Gastrocnemius medialis (tissue), 4 donors: ENCODE data around the gene GRM8. TPM values are rescaled to one million over a fixed set of nuclear protein-coding genes. Genes with fewer than 3 reads are reported as not detected.

Experiments
- ATAC-seq, 2 donors: fragments of 150-250 bp; one replicate each; pipeline ENCODE4 v1.9.1; 2016
- DNase-seq, 2 donors: peaks; one replicate each; pipeline ENCODE4 v3.0.0-alpha.2; 2019
- H3K27ac ChIP-seq, 4 donors: fragments of 200-600 bp; sonication (generic); 1 replicate in 1 of 4; 2 replicates in 3 of 4; pipeline ENCODE4 v1.5.1; 2016 to 2018; ENCODE audit warnings: mild to moderate bottlenecking in 2 of 4, moderate library complexity in 1 of 4
- H3K27me3 ChIP-seq, 3 donors: fragments of 200-600 bp; sonication (generic) in 2 of 3; 1 replicate in 1 of 3; 2 replicates in 2 of 3; pipeline versions ENCODE4 v1.5.1 to v1.6.0; 2016 to 2019; ENCODE audit warnings: mild to moderate bottlenecking in 1 of 3, moderate library complexity in 1 of 3
- H3K36me3 ChIP-seq, 2 donors: fragments of 200-600 bp; sonication (generic) in 1 of 2; one replicate each; pipeline ENCODE4 v1.5.1; 2017 to 2018
- H3K4me1 ChIP-seq, 2 donors: fragments of 200-600 bp; sonication (generic) in 1 of 2; one replicate each; pipeline ENCODE4 v1.5.1; 2016 to 2017; ENCODE audit warnings: mild to moderate bottlenecking in 2 of 2
- H3K4me3 ChIP-seq, 4 donors: fragments of 200-600 bp; sonication (generic) in 3 of 4; 1 replicate in 1 of 4; 2 replicates in 3 of 4; pipeline ENCODE4 v1.5.1; 2016 to 2019; ENCODE audit warnings: mild to moderate bottlenecking in 2 of 4
- H3K9me3 ChIP-seq, 3 donors: fragments of 200-600 bp; sonication (generic) in 2 of 3; 1 replicate in 1 of 3; 2 replicates in 2 of 3; pipeline ENCODE4 v1.5.1; 2016 to 2019
- POLR2A ChIP-seq, 2 donors: fragments of 450-650 bp; IDR thresholded peaks; one replicate each; pipeline ENCODE4 v1.6.1; 2017; ENCODE audit warnings: antibody characterized with exemption in 2 of 2, mild to moderate bottlenecking in 2 of 2, moderate library complexity in 2 of 2
- in situ Hi-C, 4 donors: fragments of 200-750 bp; cut with MboI; loops; one replicate each; pipeline versions ENCODE4 v1.15.0 to v1.8.0; 2017; ENCODE audit warnings: low sequenced_read_pairs in 4 of 4
- intact Hi-C: fragments of 100-400 bp; cut with DNase I; formaldehyde crosslinking; loops from one replicate; pipeline ENCODE4 v1.15.1; 2023; ENCODE audit warnings: low total_unique reads
- total RNA-seq, 4 donors: library from RNA; depleted of rRNA; stranded (reverse); fragments of >200 nt; gene quantifications; one replicate each; pipeline versions ENCODE4 v1.1.0 to v1.2.3, GENCODE V29; 2016
- TF ChIP-seq, protein P1 (sequence below), 5 experiments: fragments of 450-650 bp in 3 of 5; fragments of 200-600 bp in 2 of 5; sonication (generic) in 2 of 5; IDR thresholded peaks in 4 of 5; conservative IDR thresholded peaks in 1 of 5; 1 replicate in 4 of 5; 2 replicates in 1 of 5; pipeline ENCODE4 v1.5.1; 2016 to 2019; ENCODE audit warnings: antibody characterized with exemption in 5 of 5, mild to moderate bottlenecking in 3 of 5, moderate library complexity in 3 of 5

The GRM8 gene
- total RNA-seq, 4 donors from 2014 or later, result not detected

DNA sequence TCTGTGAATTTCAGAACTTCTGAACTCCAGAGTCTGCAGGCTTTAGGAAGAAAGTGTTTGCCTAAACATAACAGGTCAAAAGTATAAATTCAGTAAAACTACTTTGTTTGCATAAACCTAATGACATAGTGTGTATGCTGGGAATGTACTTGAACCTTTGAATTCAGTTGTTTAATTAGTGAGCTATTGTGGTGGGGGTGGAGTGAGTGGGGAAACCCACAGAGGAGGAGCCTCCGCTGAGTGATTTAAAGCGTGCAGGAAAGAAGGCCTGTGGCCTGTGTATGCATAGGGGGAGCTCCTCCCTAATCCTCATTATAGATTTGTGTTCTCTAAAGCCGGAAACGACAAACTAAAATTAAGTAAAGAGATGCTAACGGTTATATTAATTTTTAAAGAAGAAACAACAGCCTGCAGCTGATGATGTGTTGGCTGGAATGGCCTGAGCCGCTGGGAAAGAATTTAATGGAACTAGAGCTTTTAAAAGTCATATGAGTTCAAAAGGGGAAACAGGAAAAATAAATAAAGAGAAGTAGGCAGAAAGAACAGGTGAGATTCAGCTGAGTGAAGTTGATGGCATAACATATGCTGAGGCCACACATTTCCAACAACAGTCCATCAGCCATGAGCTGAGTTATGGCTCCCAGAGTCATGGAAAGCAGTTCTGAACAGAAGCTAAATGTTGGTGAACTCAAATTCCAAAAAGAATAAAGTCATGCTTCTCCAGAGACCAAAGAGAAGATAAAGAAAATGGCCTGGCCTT, 595.0 kb downstream of the GRM8 start:
- Histone ChIP-seq H3K4me3 (no peak overlapping the region), H3K36me3 (no peaks in the 10 kb centered on the region), H3K9me3 (no peaks in the 10 kb centered on the region), H3K27me3 (no peaks in the 10 kb centered on the region), H3K4me1 (no peaks in the 10 kb centered on the region), H3K27ac (no peak overlapping the region)
- intact Hi-C loops, result no loop called here
- TF ChIP-seq, protein P1, sequence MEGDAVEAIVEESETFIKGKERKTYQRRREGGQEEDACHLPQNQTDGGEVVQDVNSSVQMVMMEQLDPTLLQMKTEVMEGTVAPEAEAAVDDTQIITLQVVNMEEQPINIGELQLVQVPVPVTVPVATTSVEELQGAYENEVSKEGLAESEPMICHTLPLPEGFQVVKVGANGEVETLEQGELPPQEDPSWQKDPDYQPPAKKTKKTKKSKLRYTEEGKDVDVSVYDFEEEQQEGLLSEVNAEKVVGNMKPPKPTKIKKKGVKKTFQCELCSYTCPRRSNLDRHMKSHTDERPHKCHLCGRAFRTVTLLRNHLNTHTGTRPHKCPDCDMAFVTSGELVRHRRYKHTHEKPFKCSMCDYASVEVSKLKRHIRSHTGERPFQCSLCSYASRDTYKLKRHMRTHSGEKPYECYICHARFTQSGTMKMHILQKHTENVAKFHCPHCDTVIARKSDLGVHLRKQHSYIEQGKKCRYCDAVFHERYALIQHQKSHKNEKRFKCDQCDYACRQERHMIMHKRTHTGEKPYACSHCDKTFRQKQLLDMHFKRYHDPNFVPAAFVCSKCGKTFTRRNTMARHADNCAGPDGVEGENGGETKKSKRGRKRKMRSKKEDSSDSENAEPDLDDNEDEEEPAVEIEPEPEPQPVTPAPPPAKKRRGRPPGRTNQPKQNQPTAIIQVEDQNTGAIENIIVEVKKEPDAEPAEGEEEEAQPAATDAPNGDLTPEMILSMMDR (IDR thresholded peaks at IDR 0.05 in 4 of 5, conservative IDR thresholded peaks at IDR 0.05 in 1 of 5), result no peak
- TF ChIP-seq POLR2A (IDR thresholded peaks at IDR 0.05), result no peak
- in situ Hi-C loops, result no loop called here
- DNase-seq, result no peak
- ATAC-seq, result no peak

DNA sequence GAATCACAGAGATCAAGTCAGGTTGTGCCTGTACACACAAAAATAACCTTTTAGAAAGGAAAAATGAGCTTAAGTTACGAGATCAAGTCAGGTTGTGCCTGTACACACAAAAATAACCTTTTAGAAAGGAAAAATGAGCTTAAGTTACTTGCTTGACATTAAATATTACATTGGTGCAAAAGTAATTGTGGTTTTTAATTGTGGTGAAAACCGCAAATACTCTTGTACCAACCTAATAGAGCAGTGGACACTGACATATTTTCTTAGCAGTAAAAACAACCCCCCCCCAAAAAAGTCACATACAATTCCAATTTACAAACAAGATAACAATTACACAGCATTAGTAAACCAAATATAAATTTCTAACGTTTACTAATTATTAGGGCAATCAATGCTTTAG, 595.6 kb downstream of the GRM8 start:
- no peaks in the 10 kb centered on the region for H3K36me3 ChIP-seq
- no peak overlapping the region for H3K4me3 ChIP-seq
- no peak for ATAC-seq
- intact Hi-C loops, result no loop called here
- no peaks in the 10 kb centered on the region for H3K9me3 ChIP-seq
- DNase-seq, result no peak
- in situ Hi-C loops, result no loop called here
- H3K4me1 ChIP-seq, result no peaks in the 10 kb centered on the region
- no peak overlapping the region for H3K27ac ChIP-seq
- TF ChIP-seq, protein P1 (IDR thresholded peaks at IDR 0.05 in 4 of 5, conservative IDR thresholded peaks at IDR 0.05 in 1 of 5), result no peak
- no peak for TF ChIP-seq POLR2A (IDR thresholded peaks at IDR 0.05)
- no peaks in the 10 kb centered on the region for H3K27me3 ChIP-seq

DNA sequence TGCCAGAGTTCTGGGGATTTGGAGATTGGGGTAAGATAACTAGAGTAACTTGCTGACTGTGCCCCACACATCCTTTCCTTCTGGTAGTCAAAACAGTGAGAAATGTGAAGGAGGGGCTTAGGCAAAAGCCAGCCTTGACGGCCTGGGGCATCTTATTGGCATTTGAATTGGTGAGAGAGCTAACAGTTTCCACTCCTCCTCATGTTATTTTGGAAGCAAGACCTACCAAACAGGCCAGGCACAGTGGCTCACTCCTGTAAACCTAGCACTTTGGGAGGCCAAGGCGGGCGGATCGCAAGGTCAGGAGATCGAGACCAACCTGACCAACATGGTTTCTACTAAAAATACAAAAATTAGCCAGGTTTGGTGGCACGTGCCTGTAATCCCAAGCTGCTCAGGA, 596.6 kb downstream of the GRM8 start:
- H3K9me3 ChIP-seq, result no peaks in the 10 kb centered on the region
- intact Hi-C loops (no loop called here), in situ Hi-C loops (no loop called here)
- H3K27me3 ChIP-seq, result no peaks in the 10 kb centered on the region
- H3K36me3 ChIP-seq, result no peaks in the 10 kb centered on the region
- no peak overlapping the region for H3K27ac ChIP-seq
- TF ChIP-seq, protein P1 (IDR thresholded peaks at IDR 0.05 in 4 of 5, conservative IDR thresholded peaks at IDR 0.05 in 1 of 5), result no peak
- no peak for TF ChIP-seq POLR2A (IDR thresholded peaks at IDR 0.05)
- DNase-seq (no peak), ATAC-seq (no peak)
- H3K4me1 ChIP-seq, result no peaks in the 10 kb centered on the region
- no peak overlapping the region for H3K4me3 ChIP-seq

DNA sequence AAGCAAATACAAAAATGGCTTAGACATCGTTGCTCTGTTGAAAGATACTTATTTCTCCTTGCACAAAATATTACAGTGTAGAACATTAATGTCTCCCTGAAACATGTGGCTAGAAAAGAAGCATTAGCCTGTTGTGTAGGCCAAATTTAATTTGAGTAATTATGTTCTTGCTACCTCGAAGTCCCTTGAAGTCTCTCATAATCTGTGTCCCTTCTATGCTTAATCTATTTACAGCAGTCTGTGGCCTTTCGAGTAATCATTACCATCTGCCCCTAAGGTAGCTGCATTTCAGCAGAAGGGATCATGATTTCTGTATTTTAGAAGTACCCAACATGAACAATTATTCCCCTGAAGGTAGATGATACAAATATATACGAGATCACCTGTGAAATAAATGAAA, 615.2 kb downstream of the GRM8 start:
- intact Hi-C loops, result no loop called here
- ATAC-seq, result no peak

More for the DNA sequence above, 615.2 kb downstream of the GRM8 start:
- in situ Hi-C loops, result no loop called here
- Histone ChIP-seq H3K27ac (no peak overlapping the region), H3K27me3 (no peaks in the 10 kb centered on the region), H3K4me3 (no peak overlapping the region), H3K9me3 (no peaks in the 10 kb centered on the region), H3K36me3 (no peaks in the 10 kb centered on the region), H3K4me1 (no peaks in the 10 kb centered on the region)
- no peak for TF ChIP-seq POLR2A (IDR thresholded peaks at IDR 0.05)
- TF ChIP-seq, protein P1 (IDR thresholded peaks at IDR 0.05 in 4 of 5, conservative IDR thresholded peaks at IDR 0.05 in 1 of 5), result no peak
- no peak for DNase-seq
